ENCODE measurements around the gene HNRNPA0.

HNRNPA0 gene

GRCh38 chr5:137741718-137742117 is 12.4 kb downstream of the HNRNPA0 start:
- H3K4me3 ChIP-seq (ENCODE audit: low read length) = no peak overlapping the region
- no peak for DNase-seq (ENCODE audit: low read depth)
- TF ChIP-seq CTCF (IDR thresholded peaks at IDR 0.05; ENCODE audit: insufficient read depth, low read depth, low read length, missing control alignments) = no peak

GRCh38 chr5:137739737-137740136 is 14.4 kb downstream of the HNRNPA0 start:
- no peak overlapping the region for H3K4me3 ChIP-seq (ENCODE audit: low read length)
- TF ChIP-seq CTCF (IDR thresholded peaks at IDR 0.05; ENCODE audit: insufficient read depth, low read depth, low read length, missing control alignments) = no peak
- no peak for DNase-seq (ENCODE audit: low read depth)

GRCh38 chr5:137738947-137739346 is 15.2 kb downstream of the HNRNPA0 start:
- TF ChIP-seq CTCF (IDR thresholded peaks at IDR 0.05; ENCODE audit: insufficient read depth, low read depth, low read length, missing control alignments) = no peak
- H3K4me3 ChIP-seq (ENCODE audit: low read length) = no peak overlapping the region
- no peak for DNase-seq (ENCODE audit: low read depth)

- peak; percentile 89 for DNase-seq (ENCODE audit: low read depth)
- no peak for TF ChIP-seq CTCF (IDR thresholded peaks at IDR 0.05; ENCODE audit: insufficient read depth, low read depth, low read length, missing control alignments)
- H3K4me3 ChIP-seq (ENCODE audit: low read length) = no peak overlapping the region
These were observed 16.6 kb downstream of the HNRNPA0 start for GRCh38 chr5:137737349-137738131.

GRCh38 chr5:137736496-137736895 is 17.7 kb downstream of the HNRNPA0 start:
- no peak for DNase-seq (ENCODE audit: low read depth)
- no peak overlapping the region for H3K4me3 ChIP-seq (ENCODE audit: low read length)
- TF ChIP-seq CTCF (IDR thresholded peaks at IDR 0.05; ENCODE audit: insufficient read depth, low read depth, low read length, missing control alignments) = no peak

GRCh38 chr5:137735555-137736284 is 18.4 kb downstream of the HNRNPA0 start, which contains the start of gene KLHL3:
KLHL3 (minus strand) TSS chr5:137736089; CDS start chr5:137735646, 443 bp downstream.
- peak; percentile 58 for DNase-seq (ENCODE audit: low read depth)
- no peak for TF ChIP-seq CTCF (IDR thresholded peaks at IDR 0.05; ENCODE audit: insufficient read depth, low read depth, low read length, missing control alignments)
- H3K4me3 ChIP-seq (ENCODE audit: low read length) = peak within 1 kb of the TSS; percentile 23

All from epithelial cell of esophagus (primary cell).